Right lobe of liver (tissue), 6 donors: Measurements from ENCODE around the gene LTBP1. TPM values are rescaled to one million over a fixed set of nuclear protein-coding genes. Genes with fewer than 3 reads are reported as not detected.

Experiments
- ATAC-seq, 4 donors: fragments of 200-7000 bp; cut with Tn5 transposase; one replicate each; pipeline ENCODE4 v1.9.1; 2020; ENCODE audit warnings: mild to moderate bottlenecking in 4 of 4, moderate library complexity in 4 of 4
- DNase-seq, 3 donors: peaks; one replicate each; pipeline ENCODE4 v3.0.0-alpha.2; 2020
- H3K27ac ChIP-seq, 3 donors: fragments of 200-600 bp; one replicate each; pipeline ENCODE4 v1.8.0; 2022
- H3K27me3 ChIP-seq, 2 donors: fragments of 200-600 bp; one replicate each; pipeline ENCODE4 v1.8.0; 2022
- H3K36me3 ChIP-seq, 4 donors: fragments of 200-600 bp; sonication (generic) in 1 of 4; one replicate each; pipeline versions ENCODE4 v1.5.1 to v1.8.0; 2017 to 2022; ENCODE audit warnings: control low read depth in 1 of 4
- H3K4me1 ChIP-seq, 4 donors: fragments of 200-600 bp; sonication (generic) in 1 of 4; one replicate each; pipeline versions ENCODE4 v1.5.1 to v1.8.0; 2017 to 2022; ENCODE audit warnings: control low read depth in 1 of 4
- H3K4me3 ChIP-seq, 3 donors: fragments of 200-600 bp; one replicate each; pipeline ENCODE4 v1.8.0; 2022
- H3K9me3 ChIP-seq, 4 donors: fragments of 200-600 bp; sonication (generic) in 1 of 4; one replicate each; pipeline versions ENCODE4 v1.5.1 to v1.8.0; 2017 to 2022; ENCODE audit warnings: control low read depth in 1 of 4
- POLR2A ChIP-seq: fragments of 450-650 bp; IDR thresholded peaks from one replicate; pipeline ENCODE4 v1.6.1; 2017; ENCODE audit warnings: antibody characterized with exemption, mild to moderate bottlenecking
- WGBS: methylation state at CpG from one replicate; pipeline ENCODE4 v1.1.6; 2018; ENCODE audit warnings: low coverage, low lambda C conversion rate; ENCODE audit not compliant: insufficient coverage; ENCODE audit errors: missing lambda C conversion rate; 5-methylcytosine and 5-hydroxymethylcytosine counted together
- intact Hi-C, 2 donors: fragments of 100-400 bp; cut with DNase I; formaldehyde crosslinking; loops; one replicate each; pipeline versions ENCODE4 v1.11.2 to v1.14.1; 2022
- total RNA-seq, 6 experiments: library from RNA; depleted of rRNA in 2 of 6; stranded (reverse); fragments of >200 nt in 2 of 6; fragmentation: NEBNext Ultra II Directional in 3 of 6; extraction: Animal tissue kit (Norgen Biotek cat#: 25700) in 3 of 6; gene quantifications; one replicate each; pipeline versions ENCODE4 v1.1.0 to v1.2.4, GENCODE V29; 2016 to 2023
- TF ChIP-seq, protein P1 (sequence below), 4 donors: fragments of 200-600 bp in 3 of 4; fragments of 450-650 bp in 1 of 4; IDR thresholded peaks; one replicate each; pipeline versions ENCODE4 v1.5.1 to v1.8.0; 2016 to 2022; ENCODE audit warnings: antibody characterized with exemption in 4 of 4, mild to moderate bottlenecking in 2 of 4
- donor health status: DM: no; HTN: yes; CAD: no.
- donor health status: DM: no; HTN: no; CAD: no.
- donor health status: DM: no; HTN: no; CAD: no.
- donor health status: DM: no; HTN: yes; CAD: no.
- donor health status: DM: no; HTN: yes; CAD: no.

Gene LTBP1
- total RNA-seq, 6 experiments from 2014 or later: 5.4 to 14.2 (median 9.1) TPM

DNA sequence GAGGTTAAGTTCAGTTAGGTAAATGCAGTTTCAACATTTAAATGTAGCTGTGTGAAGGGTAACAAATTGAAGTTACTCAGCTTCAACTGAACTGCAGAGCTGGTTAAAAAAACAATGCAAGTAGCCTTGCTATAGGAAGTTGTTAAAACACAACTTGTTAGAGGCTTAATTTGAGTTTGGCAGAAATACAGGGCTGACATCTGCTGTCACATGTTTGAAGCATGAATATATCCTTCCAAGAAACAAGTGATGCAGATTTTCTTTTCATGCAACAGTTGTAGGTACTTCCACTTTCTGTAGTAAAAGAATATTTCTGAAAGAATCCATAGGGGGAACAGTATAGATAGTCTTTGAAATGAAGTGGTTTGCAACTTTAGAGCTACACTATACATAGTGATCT is 321.0 kb downstream of the LTBP1 start:
- no peak for DNase-seq
- H3K27ac ChIP-seq: no peak overlapping the region
- no peak for ATAC-seq
- H3K4me3 ChIP-seq: no peak overlapping the region
- no peaks in the 10 kb centered on the region for H3K27me3 ChIP-seq
- no peak for TF ChIP-seq POLR2A
- TF ChIP-seq, protein P1, sequence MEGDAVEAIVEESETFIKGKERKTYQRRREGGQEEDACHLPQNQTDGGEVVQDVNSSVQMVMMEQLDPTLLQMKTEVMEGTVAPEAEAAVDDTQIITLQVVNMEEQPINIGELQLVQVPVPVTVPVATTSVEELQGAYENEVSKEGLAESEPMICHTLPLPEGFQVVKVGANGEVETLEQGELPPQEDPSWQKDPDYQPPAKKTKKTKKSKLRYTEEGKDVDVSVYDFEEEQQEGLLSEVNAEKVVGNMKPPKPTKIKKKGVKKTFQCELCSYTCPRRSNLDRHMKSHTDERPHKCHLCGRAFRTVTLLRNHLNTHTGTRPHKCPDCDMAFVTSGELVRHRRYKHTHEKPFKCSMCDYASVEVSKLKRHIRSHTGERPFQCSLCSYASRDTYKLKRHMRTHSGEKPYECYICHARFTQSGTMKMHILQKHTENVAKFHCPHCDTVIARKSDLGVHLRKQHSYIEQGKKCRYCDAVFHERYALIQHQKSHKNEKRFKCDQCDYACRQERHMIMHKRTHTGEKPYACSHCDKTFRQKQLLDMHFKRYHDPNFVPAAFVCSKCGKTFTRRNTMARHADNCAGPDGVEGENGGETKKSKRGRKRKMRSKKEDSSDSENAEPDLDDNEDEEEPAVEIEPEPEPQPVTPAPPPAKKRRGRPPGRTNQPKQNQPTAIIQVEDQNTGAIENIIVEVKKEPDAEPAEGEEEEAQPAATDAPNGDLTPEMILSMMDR (IDR thresholded peaks at IDR 0.05): no peak
- intact Hi-C loops: no loop called here
- H3K4me1 ChIP-seq: no peaks in the 10 kb centered on the region
- no peaks in the 10 kb centered on the region for H3K9me3 ChIP-seq
- no peaks in the 10 kb centered on the region for H3K36me3 ChIP-seq

DNA sequence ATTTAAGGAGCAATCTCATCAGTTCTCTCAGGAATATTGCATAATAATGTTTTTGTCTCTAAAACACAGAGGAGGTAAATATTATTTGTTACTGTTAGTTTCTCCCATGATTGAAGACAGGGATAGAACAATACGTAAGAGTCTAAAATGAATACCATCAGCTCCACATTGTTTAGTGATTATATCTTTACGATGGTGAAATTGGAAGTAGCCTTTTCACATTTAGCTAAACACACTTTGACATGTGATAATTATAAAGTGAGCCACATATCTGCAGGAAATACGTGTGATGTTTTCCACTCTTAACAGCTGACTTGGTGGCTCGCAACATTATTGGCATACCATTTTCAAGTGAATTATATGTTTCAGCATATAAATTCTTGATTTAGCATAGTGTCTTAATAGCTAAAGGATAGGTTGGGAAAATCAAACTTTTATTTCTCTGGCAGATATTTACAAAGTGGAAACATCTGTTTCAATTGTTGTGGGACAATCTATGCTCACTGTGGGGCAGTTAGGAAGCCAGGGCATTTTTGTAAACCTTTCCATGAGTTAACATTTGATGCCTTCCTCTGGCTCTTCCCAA is 321.6 kb downstream of the LTBP1 start:
- intact Hi-C loops: no loop called here
- H3K9me3 ChIP-seq: no peaks in the 10 kb centered on the region
- ATAC-seq (no peak), DNase-seq (no peak)
- H3K27ac ChIP-seq: no peak overlapping the region
- no peak for TF ChIP-seq POLR2A
- TF ChIP-seq, protein P1 (IDR thresholded peaks at IDR 0.05): no peak
- no peak overlapping the region for H3K4me3 ChIP-seq
- 81% methylated on average over 4 of the region's 4 CpGs for WGBS
- H3K36me3 ChIP-seq: no peaks in the 10 kb centered on the region
- no peaks in the 10 kb centered on the region for H3K4me1 ChIP-seq
- no peaks in the 10 kb centered on the region for H3K27me3 ChIP-seq

DNA sequence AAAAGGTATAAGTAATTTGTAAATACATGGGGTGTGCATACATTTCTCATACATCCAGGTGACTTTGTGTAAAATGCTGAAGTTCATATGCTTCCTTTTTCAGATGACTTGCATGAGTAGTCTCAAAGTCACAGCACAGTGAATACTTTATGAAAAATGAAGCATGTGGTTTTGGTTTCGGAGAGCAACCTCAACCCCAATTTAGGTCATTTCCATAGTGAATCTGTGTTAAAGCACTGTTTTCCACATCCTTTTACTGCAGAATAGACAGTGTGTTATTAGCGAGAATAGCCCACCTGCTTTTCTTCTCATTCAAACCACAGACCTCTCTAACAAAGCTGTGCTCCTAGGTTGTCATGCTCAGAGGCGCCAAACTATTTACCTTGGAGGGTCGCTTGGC is 325.2 kb downstream of the LTBP1 start:
- no peak for TF ChIP-seq POLR2A
- TF ChIP-seq, protein P1 (IDR thresholded peaks at IDR 0.05): no peak
- intact Hi-C loops: no loop called here
- Histone ChIP-seq H3K9me3 (no peaks in the 10 kb centered on the region), H3K4me3 (no peak overlapping the region), H3K27me3 (no peaks in the 10 kb centered on the region), H3K27ac (no peak overlapping the region), H3K4me1 (no peaks in the 10 kb centered on the region), H3K36me3 (no peaks in the 10 kb centered on the region)
- DNase-seq: no peak
- WGBS: 78% methylated on average over 4 of the region's 4 CpGs
- no peak for ATAC-seq

DNA sequence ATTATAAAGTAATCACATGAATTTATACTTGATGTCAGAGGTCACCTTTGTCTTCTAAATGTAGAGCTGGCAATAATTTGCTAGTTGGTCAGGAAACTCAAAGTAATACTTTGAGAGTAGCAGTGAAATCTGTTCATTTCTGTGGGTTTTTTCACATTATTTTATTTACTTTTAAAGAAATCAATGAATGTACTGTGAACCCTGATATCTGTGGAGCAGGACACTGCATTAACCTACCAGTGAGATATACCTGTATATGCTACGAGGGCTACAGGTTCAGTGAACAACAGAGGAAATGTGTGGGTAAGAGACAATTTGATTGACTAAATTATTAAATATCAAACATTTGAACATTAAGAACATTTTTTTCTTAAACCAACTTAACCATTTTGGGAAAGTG is 326.7 kb downstream of the LTBP1 start:
- no peaks in the 10 kb centered on the region for H3K27me3 ChIP-seq

More for the DNA sequence above, 326.7 kb downstream of the LTBP1 start:
- peak in 3 of 4 donors; percentile 33 to 50 (median 43) for ATAC-seq
- Histone ChIP-seq H3K4me1 (no peaks in the 10 kb centered on the region), H3K9me3 (no peaks in the 10 kb centered on the region), H3K4me3 (no peak overlapping the region), H3K27ac (no peak overlapping the region), H3K36me3 (no peaks in the 10 kb centered on the region)
- intact Hi-C loops: no loop called here
- 39% methylated on average over 1 of the region's 1 CpG for WGBS
- TF ChIP-seq, protein P1 (IDR thresholded peaks at IDR 0.05): no peak
- TF ChIP-seq POLR2A: no peak
- DNase-seq: no peak
